Left lung (tissue), 14 donors: Measurements from ENCODE around the gene EIF4E1B. TPM values are rescaled to one million over a fixed set of nuclear protein-coding genes. Genes with fewer than 3 reads are reported as not detected.

Source experiments
- ATAC-seq: fragments of 200-7000 bp; cut with Tn5 transposase; one replicate; pipeline ENCODE4 v1.9.1; 2020; ENCODE audit warnings: moderate library complexity
- DNase-seq, 4 donors: peaks; one replicate each; pipeline ENCODE4 v3.0.0-alpha.2; 2013 to 2020
- H3K27ac ChIP-seq, 2 donors: fragments of 200-600 bp; sonication (generic) in 1 of 2; one replicate each; pipeline versions ENCODE4 v1.5.0 to v1.8.0; 2020 to 2021
- H3K27me3 ChIP-seq, 2 donors: fragments of 200-600 bp; sonication (generic) in 1 of 2; one replicate each; pipeline versions ENCODE4 v1.5.0 to v1.8.0; 2020 to 2021
- H3K36me3 ChIP-seq, 2 donors: fragments of 200-600 bp; sonication (generic) in 1 of 2; one replicate each; pipeline versions ENCODE4 v1.5.0 to v1.8.0; 2020 to 2021
- H3K4me1 ChIP-seq, 2 donors: fragments of 200-600 bp; one replicate each; pipeline ENCODE4 v1.8.0; 2021
- H3K4me3 ChIP-seq, 2 donors: fragments of 200-600 bp; sonication (generic) in 1 of 2; one replicate each; pipeline versions ENCODE4 v1.5.0 to v1.8.0; 2020 to 2021; ENCODE audit warnings: mild to moderate bottlenecking in 1 of 2
- H3K9me3 ChIP-seq, 2 donors: fragments of 200-600 bp; sonication (generic) in 1 of 2; one replicate each; pipeline versions ENCODE4 v1.5.0 to v1.8.0; 2020 to 2021
- intact Hi-C, 2 donors: fragments of 100-400 bp; cut with DNase I; formaldehyde crosslinking; loops; one replicate each; pipeline versions ENCODE4 v1.11.2 to v1.14.2; 2022
- long read RNA-seq, 12 donors: library from polyadenylated mRNA in 2 of 12; unstranded in 2 of 12; transcript quantifications; one replicate each; pipeline ENCODE4 v2.0.0 and lab custom pipeline, GENCODE V29; 2019 to 2026
- polyA plus RNA-seq, 6 donors: library from polyadenylated mRNA; unstranded; fragments of 120-200 nt; gene quantifications; one replicate each; pipeline ENCODE4 v1.2.1, GENCODE V29; 2013; ENCODE audit not compliant: insufficient read length in 6 of 6
- total RNA-seq, 2 donors: library from RNA; stranded (reverse); fragmentation: NEBNext Ultra II Directional; extraction: Animal tissue kit (Norgen Biotek cat#: 25700); gene quantifications; one replicate each; pipeline ENCODE4 v1.2.1, GENCODE V29; 2021
- TF ChIP-seq, protein P1 (sequence below), 2 donors: fragments of 200-600 bp; sonication (generic) in 1 of 2; IDR thresholded peaks; one replicate each; pipeline versions ENCODE4 v1.5.0 to v1.8.0; 2021; ENCODE audit warnings: antibody characterized with exemption in 2 of 2
- donor health status: DM: no; HTN: yes; CAD: no.
- donor health status: DM: no; HTN: no; CAD: no.

Gene EIF4E1B, protein sequence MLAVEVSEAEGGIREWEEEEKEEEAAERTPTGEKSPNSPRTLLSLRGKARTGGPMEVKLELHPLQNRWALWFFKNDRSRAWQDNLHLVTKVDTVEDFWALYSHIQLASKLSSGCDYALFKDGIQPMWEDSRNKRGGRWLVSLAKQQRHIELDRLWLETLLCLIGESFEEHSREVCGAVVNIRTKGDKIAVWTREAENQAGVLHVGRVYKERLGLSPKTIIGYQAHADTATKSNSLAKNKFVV
- total RNA-seq (not detected), polyA plus RNA-seq (under 1 TPM in 3 of 6 donors, not detected in 3; 0.07 to 0.10 (median 0.08) TPM)
- long read RNA-seq, donor 1, result 0 reads
- long read RNA-seq, donor 2, result 0 reads
- long read RNA-seq, donor 3, result 0 reads
- long read RNA-seq, donor 4, result 0 reads
- long read RNA-seq, donor 5, result 0 reads
- long read RNA-seq, donor 6, result 0 reads
- long read RNA-seq, donor 7, result 0 reads
- long read RNA-seq, donor 8, result 0 reads
- long read RNA-seq, donor 9, result 0 reads
- long read RNA-seq, donor 10, result 0 reads
- long read RNA-seq, donor 11, result 0 reads
- long read RNA-seq, donor 12, result 0 reads

DNA sequence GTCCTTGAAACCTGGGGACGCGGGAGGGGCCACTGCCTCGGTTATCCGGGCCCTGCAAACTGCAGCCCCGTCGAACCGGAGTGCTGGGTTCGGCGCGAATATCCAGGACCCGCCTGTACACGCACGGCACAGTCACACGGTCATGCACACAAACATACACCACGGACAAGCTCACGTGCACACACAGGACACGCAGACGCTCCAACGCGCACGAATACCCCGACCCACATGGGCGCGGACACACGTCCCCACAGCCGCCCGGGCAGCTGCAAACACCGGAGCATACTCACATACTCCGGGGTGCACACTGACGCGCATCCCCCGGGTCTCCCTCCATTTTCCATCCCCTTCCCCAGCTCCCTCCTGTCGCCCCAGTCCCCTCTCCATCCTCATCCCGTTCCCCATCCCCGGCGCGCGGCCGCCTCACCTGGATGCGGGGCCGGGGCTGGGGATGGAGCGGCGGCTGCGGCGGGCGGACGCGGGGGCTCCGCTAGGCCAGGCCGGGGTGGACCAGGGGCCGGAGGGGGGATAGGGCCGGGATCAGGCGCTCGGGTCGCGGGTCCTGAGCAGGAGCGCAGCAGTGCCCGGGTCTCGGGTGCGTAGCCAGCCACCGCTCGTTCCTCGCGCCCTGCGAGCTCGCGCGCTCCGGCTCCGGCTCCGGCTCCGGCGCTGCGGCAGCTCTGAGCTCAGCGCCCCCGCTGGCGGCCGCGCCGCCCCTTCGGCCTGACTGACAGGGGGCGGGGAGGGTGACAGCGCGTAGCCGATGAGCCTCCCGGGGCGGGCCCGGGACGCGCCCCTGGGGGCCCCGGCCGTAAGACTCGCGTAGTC, at the start of gene EIF4E1B, which contains the start of gene SNCB:
TSS of gene EIF4E1B (plus strand) at position 823 of the 828 bp plus-strand sequence. CDS start 12,113 bp downstream, outside the sequence.
TSS of gene SNCB (minus strand) at position 682 of the 828 bp plus-strand sequence. CDS start 880 bp downstream, outside the sequence.
- Histone ChIP-seq H3K4me3 (peak within 1 kb of the TSS; percentile 7 to 14), H3K27ac (no peak within 1 kb of the TSS), H3K36me3 (no peaks in the 10 kb centered on the region), H3K4me1 (peaks cover 10 to 13% of the 10 kb centered on the region in 2 donors), H3K9me3 (no peaks in the 10 kb centered on the region), H3K27me3 (peaks cover 48 to 100% of the 10 kb centered on the region in 2 donors)
- DNase-seq (peak in 2 of 4 donors; percentile 24 to 51), ATAC-seq (peak; percentile 76)
- TF ChIP-seq, protein P1, sequence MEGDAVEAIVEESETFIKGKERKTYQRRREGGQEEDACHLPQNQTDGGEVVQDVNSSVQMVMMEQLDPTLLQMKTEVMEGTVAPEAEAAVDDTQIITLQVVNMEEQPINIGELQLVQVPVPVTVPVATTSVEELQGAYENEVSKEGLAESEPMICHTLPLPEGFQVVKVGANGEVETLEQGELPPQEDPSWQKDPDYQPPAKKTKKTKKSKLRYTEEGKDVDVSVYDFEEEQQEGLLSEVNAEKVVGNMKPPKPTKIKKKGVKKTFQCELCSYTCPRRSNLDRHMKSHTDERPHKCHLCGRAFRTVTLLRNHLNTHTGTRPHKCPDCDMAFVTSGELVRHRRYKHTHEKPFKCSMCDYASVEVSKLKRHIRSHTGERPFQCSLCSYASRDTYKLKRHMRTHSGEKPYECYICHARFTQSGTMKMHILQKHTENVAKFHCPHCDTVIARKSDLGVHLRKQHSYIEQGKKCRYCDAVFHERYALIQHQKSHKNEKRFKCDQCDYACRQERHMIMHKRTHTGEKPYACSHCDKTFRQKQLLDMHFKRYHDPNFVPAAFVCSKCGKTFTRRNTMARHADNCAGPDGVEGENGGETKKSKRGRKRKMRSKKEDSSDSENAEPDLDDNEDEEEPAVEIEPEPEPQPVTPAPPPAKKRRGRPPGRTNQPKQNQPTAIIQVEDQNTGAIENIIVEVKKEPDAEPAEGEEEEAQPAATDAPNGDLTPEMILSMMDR (IDR thresholded peaks at IDR 0.05), result no peak
- intact Hi-C loops, result no loop called here

DNA sequence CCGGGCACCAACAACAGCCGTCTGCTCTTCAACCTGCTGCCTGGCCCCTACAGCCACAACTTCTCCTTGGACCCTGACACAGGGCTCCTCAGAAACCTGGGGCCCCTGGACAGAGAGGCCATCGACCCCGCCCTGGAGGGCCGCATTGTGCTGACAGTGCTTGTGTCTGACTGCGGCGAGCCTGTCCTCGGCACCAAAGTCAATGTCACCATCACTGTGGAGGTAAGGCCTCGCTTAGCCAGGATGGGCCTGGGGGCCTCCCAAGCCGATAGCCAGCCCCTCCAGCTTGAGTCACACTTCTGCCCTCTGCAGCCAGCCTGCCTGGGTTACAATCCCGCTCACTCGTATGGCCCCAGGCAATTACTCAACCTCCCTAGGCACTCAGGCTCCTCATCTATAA, 49.1 kb upstream of the EIF4E1B start:
- Histone ChIP-seq H3K36me3 (no peaks in the 10 kb centered on the region), H3K9me3 (peaks cover 0 to 24% of the 10 kb centered on the region in 2 donors), H3K27ac (no peak overlapping the region), H3K4me1 (no peaks in the 10 kb centered on the region), H3K4me3 (no peak overlapping the region), H3K27me3 (no peaks in the 10 kb centered on the region)
- intact Hi-C loops, result no loop called here
- DNase-seq, result no peak
- ATAC-seq, result no peak
- TF ChIP-seq, protein P1 (IDR thresholded peaks at IDR 0.05), result no peak

DNA sequence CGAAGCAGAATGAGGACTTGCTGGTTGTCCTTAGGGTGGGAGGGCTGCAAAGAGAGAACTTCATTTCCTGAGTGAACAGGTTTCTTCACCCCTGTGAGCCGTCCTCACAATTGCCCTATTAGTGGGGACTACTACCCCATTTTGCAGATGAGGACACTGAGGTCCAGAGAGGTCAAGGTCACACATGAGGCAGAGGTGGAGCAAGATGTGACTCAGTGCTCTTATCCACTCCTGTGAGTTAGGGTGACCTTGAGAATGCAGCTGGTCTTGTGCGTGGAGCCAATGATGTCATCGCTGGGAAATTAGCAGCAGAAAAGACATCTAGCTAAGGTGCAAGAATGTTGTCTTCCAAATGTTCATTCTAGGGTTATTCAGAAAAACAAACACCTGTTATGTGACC, 47.4 kb upstream of the EIF4E1B start:
- Histone ChIP-seq H3K27me3 (no peaks in the 10 kb centered on the region), H3K4me1 (no peaks in the 10 kb centered on the region), H3K36me3 (no peaks in the 10 kb centered on the region), H3K27ac (no peak overlapping the region), H3K9me3 (peaks cover 0 to 26% of the 10 kb centered on the region in 2 donors), H3K4me3 (no peak overlapping the region)
- ATAC-seq (no peak), DNase-seq (no peak)
- TF ChIP-seq, protein P1 (IDR thresholded peaks at IDR 0.05), result no peak
- intact Hi-C loops, result no loop called here

DNA sequence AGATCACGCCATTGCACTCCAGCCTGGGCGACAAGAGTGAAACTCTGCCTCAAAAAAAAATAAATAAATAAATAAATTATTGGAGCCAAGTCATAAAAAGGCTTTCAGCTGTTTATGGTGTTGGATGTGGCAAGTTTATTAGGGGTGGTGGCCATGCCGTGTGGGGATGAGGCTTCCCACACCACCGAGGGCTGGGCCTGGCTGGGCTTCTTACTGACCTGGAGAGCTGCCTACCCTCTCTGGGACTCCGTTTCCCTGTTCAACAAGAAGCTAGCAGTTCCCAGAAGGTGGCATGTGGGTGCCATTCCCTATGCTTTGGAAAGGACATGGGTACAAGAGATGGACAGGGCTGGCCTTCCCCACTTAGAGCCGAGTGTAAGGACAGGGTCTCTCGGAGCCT, 43.1 kb upstream of the EIF4E1B start:
- TF ChIP-seq, protein P1 (IDR thresholded peaks at IDR 0.05), result no peak
- H3K36me3 ChIP-seq, result no peaks in the 10 kb centered on the region
- ATAC-seq (no peak), DNase-seq (no peak)
- no peaks in the 10 kb centered on the region for H3K4me1 ChIP-seq
- no peaks in the 10 kb centered on the region for H3K27me3 ChIP-seq
- H3K9me3 ChIP-seq, result peaks cover 0 to 26% of the 10 kb centered on the region in 2 donors
- H3K4me3 ChIP-seq, result no peak overlapping the region
- intact Hi-C loops, result no loop called here
- H3K27ac ChIP-seq, result no peak overlapping the region
